Right cardiac atrium (tissue), 5 donors: Measurements from ENCODE around the gene HEPACAM2. TPM values are rescaled to one million over a fixed set of nuclear protein-coding genes. Genes with fewer than 3 reads are reported as not detected.

Experiments used
- ATAC-seq, 2 donors: fragments of 200-7000 bp; cut with Tn5 transposase; one replicate each; pipeline versions ENCODE4 v1.8.0 to v1.9.1; 2020; ENCODE audit warnings: moderate library complexity in 2 of 2, mild to moderate bottlenecking in 1 of 2
- DNase-seq, 3 donors: peaks; one replicate each; pipeline ENCODE4 v3.0.0-alpha.2; 2020
- H3K27ac ChIP-seq: one replicate; pipeline ENCODE4 v1.5.1; 2013; ENCODE audit warnings: mild to moderate bottlenecking, low read length, control low read depth, moderate library complexity
- H3K27me3 ChIP-seq: one replicate; pipeline ENCODE4 v1.6.1; 2013; ENCODE audit not compliant: control insufficient read depth, insufficient read depth
- H3K4me1 ChIP-seq: one replicate; pipeline ENCODE4 v1.6.1; 2013; ENCODE audit warnings: low read length; ENCODE audit not compliant: control insufficient read depth, insufficient read depth
- H3K4me3 ChIP-seq: one replicate; pipeline ENCODE4 v1.5.1; 2013; ENCODE audit warnings: low read length, control low read depth
- H3K9me3 ChIP-seq: one replicate; pipeline ENCODE4 v1.6.1; 2013; ENCODE audit warnings: low read length; ENCODE audit not compliant: control insufficient read depth
- WGBS: extraction: QIAGEN DNeasy Blood & Tissue Kit; methylation state at CpG from one replicate; pipeline ENCODE4 v1.1.7; 2013; 5-methylcytosine and 5-hydroxymethylcytosine counted together
- intact Hi-C, 4 donors: fragments of 100-400 bp; cut with DNase I; formaldehyde crosslinking; loops; one replicate each; pipeline versions ENCODE4 v1.11.0 to v1.14.0; 2022 to 2023
- polyA plus RNA-seq: library from polyadenylated mRNA; stranded (reverse); fragments of 200-250 nt; gene quantifications from one replicate; pipeline ENCODE4 v1.2.3, GENCODE V29; 2013
- total RNA-seq, 4 donors: library from RNA; stranded (reverse); fragmentation: NEBNext Ultra II Directional; extraction: Animal tissue kit (Norgen Biotek cat#: 25700); gene quantifications; one replicate each; pipeline ENCODE4 v1.2.1, GENCODE V29; 2021
- donor health status: healthy with polysubstance abuse.
- donor health status: DM: no; HTN: yes; CAD: no.
- donor health status: DM: no; HTN: no; CAD: no.
- donor health status: DM: no; HTN: yes; CAD: no; lungs with severe emphysema.
- donor health status: DM: yes; HTN: yes; CAD: no.

The HEPACAM2 gene
- total and polyA plus RNA-seq, 5 donors: not detected

- Histone ChIP-seq H3K4me1 (no peaks in the 10 kb centered on the region), H3K27ac (no peak overlapping the region), H3K27me3 (no peaks in the 10 kb centered on the region), H3K4me3 (peak overlapping the region; percentile 93), H3K9me3 (no peaks in the 10 kb centered on the region)
- intact Hi-C loops: no loop called here
- DNase-seq (no peak), ATAC-seq (peak in 1 of 2 donors; percentile 15)
- under 1% methylated on average over 8 of the region's 8 CpGs for WGBS
Measured at GRCh38 chr7:93232673-93233018, 6.4 kb upstream of the HEPACAM2 start.

- WGBS: under 1% methylated on average over 40 of the region's 40 CpGs
- H3K4me1 ChIP-seq: no peaks in the 10 kb centered on the region
- peak within 1 kb of the TSS; percentile 79 for H3K27ac ChIP-seq
- ATAC-seq: peak; percentile 100
- H3K27me3 ChIP-seq: no peaks in the 10 kb centered on the region
- H3K4me3 ChIP-seq: peak within 1 kb of the TSS; percentile 93
- peak; percentile 95 to 97 (median 95) for DNase-seq
- intact Hi-C loops: no loop called here
- H3K9me3 ChIP-seq: no peaks in the 10 kb centered on the region
Measured at GRCh38 chr7:93231799-93232672, 5.8 kb upstream of the HEPACAM2 start, which contains the start of gene VPS50. Gene VPS50 (plus strand): TSS chr7:93232366. CDS start chr7:93232468, 102 bp downstream.

GRCh38 chr7:93231259-93231658 lies 5.0 kb upstream of the HEPACAM2 start:
- no peaks in the 10 kb centered on the region for H3K4me1 ChIP-seq
- 52% methylated on average over 5 of the region's 5 CpGs for WGBS
- DNase-seq (no peak), ATAC-seq (no peak)
- H3K27me3 ChIP-seq: no peaks in the 10 kb centered on the region
- H3K27ac ChIP-seq: no peak overlapping the region
- H3K9me3 ChIP-seq: no peaks in the 10 kb centered on the region
- intact Hi-C loops: no loop called here
- peak overlapping the region; percentile 93 for H3K4me3 ChIP-seq

GRCh38 chr7:93228302-93228701 lies 2.0 kb upstream of the HEPACAM2 start:
- intact Hi-C loops: no loop called here
- whole genome bisulfite sequencing: 2% methylated on average over 2 of the region's 2 CpGs
- no peak for DNase-seq

GRCh38 chr7:93219868-93220267 lies 6.4 kb downstream of the HEPACAM2 start:
- Histone ChIP-seq H3K9me3 (no peaks in the 10 kb centered on the region), H3K4me1 (no peaks in the 10 kb centered on the region), H3K27ac (no peak overlapping the region), H3K27me3 (no peaks in the 10 kb centered on the region), H3K4me3 (no peak overlapping the region)
- DNase-seq (no peak), ATAC-seq (no peak)
- WGBS: 48% methylated on average over 1 of the region's 1 CpG
- intact Hi-C loops: no loop called here

More at GRCh38 chr7:93228302-93228701, 2.0 kb upstream of the HEPACAM2 start:
- Histone ChIP-seq H3K9me3 (no peaks in the 10 kb centered on the region), H3K27ac (no peak overlapping the region), H3K27me3 (no peaks in the 10 kb centered on the region), H3K4me3 (no peak overlapping the region), H3K4me1 (no peaks in the 10 kb centered on the region)
- no peak for ATAC-seq

DNA sequence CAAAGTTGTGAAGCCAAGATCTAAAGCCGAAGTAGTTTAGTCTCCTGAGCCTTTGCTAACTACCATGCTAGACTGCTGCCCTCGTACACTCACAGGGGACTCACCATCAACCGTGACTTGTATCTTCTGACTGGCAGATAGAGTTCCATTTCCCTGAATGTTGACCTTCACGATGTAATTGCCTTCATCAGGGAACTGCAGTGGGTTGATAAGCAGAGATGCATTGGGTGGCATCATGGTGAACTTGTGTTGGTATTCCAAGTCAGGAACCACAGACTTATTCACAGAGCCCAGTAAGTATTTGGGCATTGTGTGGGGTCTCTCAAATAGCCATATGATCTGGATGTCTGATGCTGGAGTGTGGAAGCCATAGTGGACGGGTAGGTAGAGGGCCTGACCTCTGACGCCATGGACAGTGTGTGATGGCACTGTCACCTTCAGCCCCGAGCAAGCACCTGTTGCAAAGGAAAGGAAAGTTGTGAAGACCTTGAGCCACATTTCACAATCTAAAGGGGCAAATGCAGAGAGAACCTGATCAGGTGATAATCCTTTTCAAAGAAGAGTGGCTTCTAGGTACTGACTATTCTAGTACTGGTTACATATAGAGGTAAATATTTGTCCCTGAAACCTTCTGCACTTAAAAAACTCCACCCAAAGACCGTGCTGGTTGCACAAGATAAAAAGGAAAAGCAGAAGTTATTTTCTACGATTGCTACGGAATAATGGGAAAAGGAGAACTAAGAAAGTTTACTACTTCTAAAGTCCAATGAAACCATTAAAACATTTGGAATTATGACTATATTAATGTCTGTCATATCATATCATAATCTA lies 7.1 kb downstream of the HEPACAM2 start:
- intact Hi-C loops: no loop called here
- H3K4me1 ChIP-seq: no peaks in the 10 kb centered on the region
- WGBS: 76% methylated on average over 10 of the region's 10 CpGs
- DNase-seq (no peak), ATAC-seq (no peak)
- H3K9me3 ChIP-seq: no peaks in the 10 kb centered on the region
- H3K27me3 ChIP-seq: no peaks in the 10 kb centered on the region
- H3K4me3 ChIP-seq: no peak overlapping the region
- no peak overlapping the region for H3K27ac ChIP-seq

- Histone ChIP-seq H3K27ac (no peak overlapping the region), H3K9me3 (no peaks in the 10 kb centered on the region), H3K4me3 (no peak overlapping the region), H3K27me3 (no peaks in the 10 kb centered on the region), H3K4me1 (no peaks in the 10 kb centered on the region)
- WGBS: 49% methylated on average over 1 of the region's 1 CpG
- DNase-seq (no peak), ATAC-seq (no peak)
- intact Hi-C loops: no loop called here
Measured at GRCh38 chr7:93212881-93213280, 13.4 kb downstream of the HEPACAM2 start.

GRCh38 chr7:93211228-93211818 lies 14.9 kb downstream of the HEPACAM2 start:
- no peaks in the 10 kb centered on the region for H3K4me1 ChIP-seq
- DNase-seq: no peak
- H3K27ac ChIP-seq: no peak overlapping the region
- H3K4me3 ChIP-seq: no peak overlapping the region
- no peaks in the 10 kb centered on the region for H3K27me3 ChIP-seq
- ATAC-seq: no peak
- H3K9me3 ChIP-seq: no peaks in the 10 kb centered on the region
- 75% methylated on average over 5 of the region's 5 CpGs for WGBS
- intact Hi-C loops: no loop called here

- intact Hi-C loops: no loop called here
- 57% methylated on average over 2 of the region's 2 CpGs for WGBS
Measured at GRCh38 chr7:93205046-93205445, 21.2 kb downstream of the HEPACAM2 start.

DNA sequence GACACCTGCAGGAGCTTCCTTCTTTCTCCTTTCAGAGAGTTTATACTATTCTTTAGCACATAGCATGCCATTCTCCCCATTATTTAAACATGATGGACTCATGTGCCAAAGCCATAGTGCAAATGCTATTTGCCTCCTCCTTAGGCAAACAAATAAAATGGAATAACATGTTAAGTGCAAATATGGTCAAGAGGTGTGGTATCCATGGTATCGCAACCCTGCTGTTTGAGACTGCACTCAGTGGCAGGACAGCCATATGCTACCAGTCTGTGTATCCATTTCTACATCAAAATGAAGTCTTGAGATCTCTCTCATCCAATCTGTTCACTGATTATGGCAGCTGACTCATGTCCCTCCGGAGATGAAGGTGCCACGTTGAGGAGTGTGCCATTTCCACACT lies 22.8 kb downstream of the HEPACAM2 start:
- no peaks in the 10 kb centered on the region for H3K9me3 ChIP-seq
- intact Hi-C loops: no loop called here
- 78% methylated on average over 3 of the region's 3 CpGs for WGBS
- no peaks in the 10 kb centered on the region for H3K27me3 ChIP-seq
- H3K4me1 ChIP-seq: no peaks in the 10 kb centered on the region
- no peak for ATAC-seq
- no peak overlapping the region for H3K4me3 ChIP-seq
- no peak overlapping the region for H3K27ac ChIP-seq
- no peak for DNase-seq

More at GRCh38 chr7:93205046-93205445, 21.2 kb downstream of the HEPACAM2 start:
- Histone ChIP-seq H3K9me3 (no peaks in the 10 kb centered on the region), H3K4me1 (no peaks in the 10 kb centered on the region), H3K4me3 (no peak overlapping the region), H3K27ac (no peak overlapping the region), H3K27me3 (no peaks in the 10 kb centered on the region)
- no peak for ATAC-seq
- no peak for DNase-seq
